ENCODE results near the gene FLRT3.

GRCh38 chr20:14313341-14314020 lies 23.9 kb downstream of the FLRT3 start:
- TF ChIP-seq CTCF (IDR thresholded peaks at IDR 0.05), result no peak
- TF ChIP-seq EZH2 (IDR thresholded peaks at IDR 0.05; ENCODE audit: borderline replicate concordance, insufficient read depth, low read depth, low read length, poor library complexity, severe bottlenecking), result no peak

Data from B cell (primary cell).